CD4-positive, alpha-beta T cell treated with Interleukin-15 for 4 hours (primary cell): ENCODE measurements around the gene GRIK2.

Source experiments
- DNase-seq: peaks from one replicate; pipeline ENCODE4 v3.0.0-alpha.2; 2020; ENCODE audit warnings: low spot score

Gene GRIK2

DNA sequence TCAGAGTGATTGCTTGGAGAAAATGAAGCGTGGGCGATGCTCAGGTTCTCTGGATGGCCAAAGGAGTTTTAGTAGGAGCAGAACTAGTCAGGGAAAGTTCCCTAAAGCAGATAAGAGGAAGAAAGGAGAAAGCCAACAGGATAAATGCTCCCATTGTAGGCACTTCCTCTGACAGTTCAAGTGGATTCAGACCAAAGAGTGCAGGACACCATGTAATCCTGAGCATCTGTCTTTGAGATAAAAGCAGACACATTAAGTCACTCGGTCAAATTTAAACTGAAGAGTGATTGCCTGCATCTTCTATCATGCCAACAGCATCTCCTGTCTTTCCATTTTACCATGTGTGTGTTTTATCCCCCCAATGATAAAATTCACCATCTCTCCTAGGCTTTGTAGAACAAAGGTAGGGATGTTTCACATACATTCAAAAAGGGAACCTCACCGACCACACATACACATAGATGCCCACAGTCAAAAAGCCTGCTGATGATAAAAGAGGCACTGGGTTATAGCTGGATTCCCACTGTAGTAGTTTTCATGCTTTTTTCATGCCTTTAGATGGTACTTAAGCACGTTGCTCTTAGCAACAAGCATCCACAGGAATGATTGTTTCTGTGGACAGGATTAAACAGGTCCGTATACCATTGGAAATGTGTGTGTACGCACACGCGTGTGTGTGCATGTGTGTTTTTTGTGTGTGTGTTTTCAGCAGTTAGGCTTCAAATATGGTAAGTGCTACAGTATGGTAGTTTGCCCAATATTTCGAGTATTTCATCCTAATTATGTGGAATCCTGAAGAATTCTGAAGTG lies 7.0 kb downstream of the GRIK2 start:
- DNase-seq: no peak

DNA sequence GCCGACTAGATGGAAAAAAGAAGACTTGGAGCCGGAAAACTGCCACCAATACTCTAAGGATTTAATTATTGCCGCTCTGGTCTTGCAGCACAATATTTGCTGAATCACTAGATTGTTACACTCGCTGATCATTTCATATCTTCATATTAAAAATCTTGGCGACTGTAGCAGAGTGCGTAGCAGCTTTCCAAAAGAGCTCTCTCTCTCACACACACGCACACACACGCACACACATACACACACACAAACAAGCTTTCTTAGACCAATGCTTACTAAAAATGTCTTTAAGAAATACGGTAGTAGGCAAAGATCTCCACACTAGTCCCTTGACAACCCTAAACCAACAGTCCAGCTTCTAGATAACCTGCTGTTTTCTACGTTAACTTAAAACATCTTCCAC lies 7.7 kb downstream of the GRIK2 start:
- no peak for DNase-seq

DNA sequence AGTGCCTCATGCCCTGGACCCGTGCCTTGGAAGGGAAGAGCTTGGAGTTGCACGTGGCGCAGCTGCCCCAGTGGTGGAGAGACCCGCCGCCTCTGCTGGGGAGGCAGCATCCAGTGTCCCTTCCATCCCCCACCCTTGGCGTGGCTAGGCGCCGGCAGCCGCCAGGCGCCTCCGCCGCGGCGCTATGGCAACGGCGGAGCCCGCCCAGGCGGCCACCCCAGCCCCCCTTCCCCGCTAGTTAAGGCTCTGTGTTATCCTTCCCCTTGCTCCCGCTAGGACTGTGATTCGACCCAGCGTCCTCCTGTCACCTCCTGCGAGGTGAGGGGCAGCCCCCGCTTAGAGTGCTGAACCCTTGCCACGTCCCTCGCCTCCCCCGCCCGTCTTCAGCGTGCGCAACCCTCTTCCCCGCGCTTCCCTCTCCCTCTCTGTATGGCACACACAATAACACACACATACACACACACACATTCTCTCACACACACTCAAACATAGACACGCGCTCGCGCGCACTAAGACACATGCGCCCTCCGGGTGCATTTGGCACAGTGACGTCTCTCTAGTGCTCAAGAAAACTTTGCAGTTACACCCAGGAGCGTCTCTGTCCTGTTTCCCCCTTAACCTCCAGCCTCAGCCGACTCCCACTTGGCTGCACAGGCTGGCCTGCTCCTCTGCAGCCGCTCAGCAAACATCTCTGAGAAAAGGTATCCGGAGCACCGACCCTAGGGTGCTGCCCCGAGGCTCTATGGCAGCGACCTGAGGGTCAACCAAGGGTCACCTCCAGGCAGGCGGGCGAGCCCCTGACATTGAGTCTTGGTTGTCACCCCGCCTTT lies 8.5 kb downstream of the GRIK2 start:
- DNase-seq: no peak

DNA sequence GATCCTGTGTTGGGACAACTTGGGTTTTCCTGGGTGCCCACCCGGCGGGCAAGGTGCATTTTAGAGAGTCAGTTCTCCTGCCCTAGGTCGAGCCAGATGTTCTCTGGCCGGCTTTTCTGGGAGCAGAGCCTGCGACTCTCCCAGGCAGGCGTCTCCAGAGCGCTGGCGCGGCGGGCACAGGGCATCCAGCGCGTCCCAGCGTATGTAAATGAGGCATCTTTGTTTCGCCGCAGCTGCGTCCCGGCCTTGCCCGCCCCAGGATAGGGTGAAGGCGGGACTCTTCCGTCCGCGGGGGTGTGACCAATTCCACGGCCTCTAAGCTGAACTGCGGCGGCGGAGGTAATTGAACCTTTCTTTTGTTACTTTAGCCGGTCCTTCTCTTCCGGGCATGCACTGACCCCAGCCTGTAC lies 9.1 kb downstream of the GRIK2 start:
- DNase-seq: no peak

DNA sequence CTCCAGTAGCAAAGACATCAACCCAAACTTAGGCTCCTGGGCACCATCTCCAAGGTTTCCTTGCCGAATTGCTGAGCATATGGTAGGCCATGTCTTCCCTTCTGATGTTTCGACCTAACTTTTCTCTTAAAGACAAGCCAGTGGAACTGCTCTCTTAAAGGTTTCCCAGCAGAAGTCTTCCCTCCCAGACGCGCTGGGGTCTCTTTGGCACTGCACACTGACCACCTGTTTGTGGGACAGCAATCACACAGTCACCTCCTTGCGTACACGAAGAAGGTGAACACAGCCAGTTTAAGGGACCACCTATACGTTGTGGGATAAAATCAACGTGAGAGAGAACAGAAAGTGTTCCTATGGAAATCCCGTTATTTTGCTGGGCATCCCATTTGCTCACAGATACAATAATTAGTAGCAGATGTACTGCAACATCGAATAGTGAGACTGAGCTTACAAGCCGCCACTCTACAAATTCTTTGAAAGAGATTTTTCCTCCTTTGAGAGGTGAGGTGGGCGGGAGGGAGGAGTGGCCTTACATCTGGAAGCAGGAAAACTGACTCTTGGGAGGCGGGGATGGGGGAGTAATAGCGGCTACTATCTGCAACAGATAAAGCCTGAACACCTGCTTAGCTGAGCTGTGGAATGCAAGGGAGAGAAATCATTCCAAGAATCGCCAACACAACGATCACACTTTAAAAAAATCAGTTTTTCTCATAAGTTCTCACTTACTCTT lies 9.9 kb downstream of the GRIK2 start:
- DNase-seq: no peak

DNA sequence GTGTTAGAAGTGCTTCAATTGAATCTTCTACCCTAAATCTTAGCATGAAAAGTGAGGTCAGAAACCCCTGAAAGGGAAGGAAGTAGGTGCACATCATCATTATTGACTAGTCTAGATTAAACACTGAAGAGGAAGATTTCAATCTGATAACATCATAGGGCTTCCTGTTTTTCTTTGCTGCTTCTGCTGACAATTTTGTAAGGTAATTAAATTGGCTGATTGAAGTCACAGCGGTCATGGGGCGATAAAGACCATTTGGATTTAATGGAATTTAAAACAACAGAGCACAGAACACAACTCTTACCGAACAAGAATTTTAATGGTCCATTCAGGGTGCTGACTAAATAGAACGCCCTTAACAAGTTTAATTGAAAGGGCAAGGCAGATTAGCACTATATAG lies 11.3 kb downstream of the GRIK2 start:
- DNase-seq: no peak

DNA sequence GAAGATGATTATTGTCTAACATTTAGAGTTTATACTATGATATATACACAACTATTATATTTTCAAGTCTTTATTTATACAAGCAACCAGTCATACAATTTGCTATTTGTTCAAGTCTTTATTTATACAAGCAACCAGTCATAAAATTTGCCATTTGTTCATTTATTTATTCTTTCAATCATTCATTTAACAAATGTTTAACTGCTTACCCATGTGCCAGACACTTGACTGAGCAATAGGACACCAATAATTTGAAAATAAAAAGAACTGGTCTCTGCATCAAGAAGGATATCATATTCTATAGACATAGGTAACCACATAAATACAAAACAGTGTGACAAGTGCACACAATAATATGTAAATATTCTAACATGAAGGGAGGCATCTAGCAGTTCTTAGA lies 20.3 kb downstream of the GRIK2 start:
- no peak for DNase-seq

DNA sequence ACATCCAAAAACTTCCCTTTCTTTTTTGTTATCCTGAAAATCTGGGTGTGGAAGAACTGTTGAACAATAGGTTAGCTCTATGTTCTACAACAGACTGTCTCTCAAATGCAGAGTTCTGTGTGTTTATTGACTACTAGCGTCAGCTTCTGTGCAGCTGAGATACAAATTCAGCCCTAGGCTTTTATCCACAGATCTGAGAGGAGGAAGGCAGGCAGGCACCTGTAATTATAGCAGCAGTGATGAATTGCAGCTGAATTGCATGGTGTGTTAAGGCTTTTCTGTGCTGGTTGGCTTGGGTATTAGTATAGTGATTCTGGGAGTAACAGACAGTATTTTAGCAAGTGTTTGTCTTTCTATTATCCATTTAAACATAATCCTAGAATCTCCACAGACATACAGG lies 24.4 kb downstream of the GRIK2 start:
- no peak for DNase-seq

DNA sequence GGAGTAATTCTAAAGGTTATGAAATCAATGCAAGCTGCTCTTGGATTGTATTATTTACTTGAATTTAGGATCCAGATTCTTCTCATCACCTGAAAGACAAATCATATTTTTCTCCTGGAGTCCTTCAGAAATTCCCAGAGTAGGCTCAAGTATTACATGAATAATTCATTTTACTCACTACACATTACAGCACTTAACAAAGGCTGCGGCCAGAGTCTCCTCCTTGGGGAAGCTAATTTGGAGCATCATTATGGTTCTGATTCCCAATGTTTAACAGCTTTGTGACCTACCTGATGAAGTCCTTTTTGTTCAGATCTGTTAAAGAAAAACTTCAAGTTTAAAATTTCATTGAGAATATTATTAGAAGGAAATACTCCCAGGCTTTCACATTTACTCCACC lies 28.7 kb downstream of the GRIK2 start:
- no peak for DNase-seq

DNA sequence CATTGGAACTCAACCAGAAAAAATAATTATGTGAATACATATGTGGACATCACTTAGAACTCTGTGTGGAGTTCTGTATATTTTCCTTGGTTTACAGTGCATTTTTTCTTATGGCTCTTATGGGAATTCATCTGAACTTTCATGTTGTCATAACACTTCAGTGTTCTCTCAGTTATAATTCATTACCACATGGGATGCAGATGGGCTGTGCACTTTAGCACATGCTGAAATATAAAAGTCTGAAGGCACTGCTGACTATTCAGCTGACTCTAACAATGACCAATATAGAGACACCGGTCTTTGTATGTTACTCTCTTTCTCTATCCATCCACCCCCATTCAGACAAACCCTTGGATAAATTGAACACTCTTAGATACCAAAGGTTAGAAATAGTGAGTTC lies 29.3 kb downstream of the GRIK2 start:
- DNase-seq: no peak

DNA sequence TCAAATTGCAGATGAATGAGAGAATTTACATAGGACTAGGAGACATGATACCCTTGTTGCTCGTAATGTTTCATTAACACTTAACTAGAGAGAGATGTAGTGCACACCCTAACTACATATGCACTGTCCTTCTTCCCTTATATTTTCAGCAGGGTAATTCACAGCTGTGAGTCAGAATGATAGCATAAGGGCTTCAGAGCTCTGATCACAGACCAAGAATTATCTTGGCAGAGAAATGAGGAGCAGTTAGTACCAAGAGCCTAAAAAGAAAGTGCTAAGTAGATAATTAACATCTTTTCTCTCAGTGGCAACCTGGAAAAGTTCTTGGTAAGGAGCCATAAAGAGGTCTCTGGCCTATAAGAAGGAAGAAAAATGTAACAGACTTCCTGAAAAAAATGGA lies 35.8 kb downstream of the GRIK2 start:
- DNase-seq: no peak

DNA sequence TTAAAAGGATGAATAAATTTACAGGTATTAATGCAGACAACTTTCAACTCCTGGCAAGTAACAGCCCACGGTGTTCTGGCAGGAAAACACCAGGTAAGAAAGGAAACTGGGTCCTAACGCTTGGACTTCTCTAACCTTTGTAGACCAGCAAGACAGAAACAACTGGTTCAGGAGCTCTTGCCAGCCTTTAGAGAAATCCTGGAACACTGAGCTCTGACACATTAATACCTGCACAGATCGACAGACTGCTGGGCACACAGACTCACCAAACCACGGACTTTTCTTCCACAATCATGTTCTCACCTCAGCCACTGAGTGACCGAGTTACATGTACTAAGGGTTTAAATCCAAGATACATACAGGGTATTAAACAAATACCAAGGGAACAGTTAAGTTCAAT lies 36.3 kb downstream of the GRIK2 start:
- DNase-seq: no peak

DNA sequence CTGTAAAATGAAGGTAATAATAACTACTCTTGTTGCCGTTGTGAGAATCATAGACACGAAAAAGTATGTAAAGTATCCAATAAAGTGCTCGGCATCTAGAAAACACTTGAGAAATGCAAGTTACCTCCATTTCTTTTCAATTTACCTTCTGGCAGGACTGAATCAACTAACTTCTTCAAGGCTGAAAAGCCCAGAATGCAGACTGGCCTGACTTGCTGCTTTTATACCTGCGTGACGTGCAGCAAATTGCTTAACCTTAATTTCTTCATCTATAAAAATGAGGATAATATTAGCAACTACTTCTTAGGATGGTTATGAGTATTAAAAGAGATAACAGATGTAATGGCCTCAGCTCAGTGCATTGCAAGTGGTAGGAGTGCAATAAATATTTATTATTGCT lies 39.6 kb downstream of the GRIK2 start:
- DNase-seq: no peak

DNA sequence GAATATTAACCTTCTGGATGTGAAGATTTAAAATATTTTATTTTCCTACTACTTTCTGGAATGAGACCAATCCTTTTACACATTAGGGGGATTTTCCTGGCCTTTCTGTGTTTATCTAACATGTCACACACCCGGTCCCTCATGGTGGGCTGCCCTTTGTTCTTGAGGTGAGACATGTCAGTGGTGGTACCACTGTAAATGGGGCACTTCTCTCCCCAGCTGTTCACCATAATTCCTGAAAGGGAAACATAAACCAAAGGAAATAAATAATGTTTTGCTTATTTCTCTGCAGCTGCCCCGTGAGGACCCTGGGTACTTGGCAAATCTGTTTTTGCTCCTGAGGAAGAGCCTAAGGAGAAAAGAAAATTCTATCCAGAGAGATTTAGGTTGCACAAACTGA lies 41.1 kb downstream of the GRIK2 start:
- DNase-seq: no peak

DNA sequence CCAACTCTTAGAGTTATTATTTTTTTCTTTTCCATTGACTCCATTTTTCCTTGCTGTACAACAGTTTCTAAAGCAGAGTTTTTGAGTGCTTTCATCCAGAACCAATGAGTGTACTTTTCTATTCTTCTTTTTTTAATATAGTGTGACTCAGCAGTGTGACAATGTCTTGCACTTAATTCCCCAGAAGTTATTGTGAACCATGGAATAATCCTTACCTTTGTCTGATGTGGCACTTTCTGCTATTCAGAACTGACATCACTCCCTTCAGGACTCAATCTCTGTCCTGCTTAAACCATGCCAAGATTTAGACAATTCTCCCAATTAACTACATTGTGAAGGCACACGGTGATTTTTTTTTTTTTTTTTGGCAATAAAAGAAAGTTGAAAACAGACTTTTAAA lies 41.5 kb downstream of the GRIK2 start:
- DNase-seq: no peak

DNA sequence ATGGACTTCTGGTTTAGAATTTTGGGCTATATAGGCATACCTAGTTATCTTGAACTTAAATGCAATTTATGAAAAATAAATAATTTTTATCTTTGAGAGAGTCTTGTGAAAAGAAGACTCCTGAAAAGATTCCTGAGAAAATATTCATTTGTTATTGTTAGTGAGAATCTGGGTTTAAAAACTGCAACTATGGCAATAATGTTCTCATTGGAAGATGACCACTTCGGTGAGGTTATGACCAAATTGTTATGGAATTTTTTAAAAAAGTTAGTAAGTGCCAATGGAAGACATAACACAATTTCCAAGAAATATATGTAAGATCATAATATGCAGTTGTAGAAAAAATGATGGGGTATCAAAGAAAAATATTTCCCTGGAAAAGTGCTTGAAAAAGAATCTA lies 46.3 kb downstream of the GRIK2 start:
- no peak for DNase-seq

DNA sequence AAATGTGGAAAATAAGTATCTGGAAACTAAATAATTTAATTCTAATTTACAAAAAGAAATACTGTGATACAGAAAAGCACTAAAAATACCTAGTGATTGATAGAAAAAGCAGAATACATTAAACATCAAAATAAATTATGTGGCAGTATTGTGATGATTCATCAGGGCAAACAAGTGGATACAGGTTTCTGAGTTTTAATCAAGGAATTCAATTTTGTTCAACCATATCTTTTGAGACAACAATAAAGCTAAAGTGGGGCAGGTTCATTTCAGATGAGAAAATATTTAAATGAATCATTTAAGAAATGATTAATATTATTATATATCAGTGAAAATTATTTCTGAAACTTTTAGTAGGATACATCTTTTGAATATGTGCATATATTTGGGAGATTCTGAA lies 49.8 kb downstream of the GRIK2 start:
- no peak for DNase-seq

DNA sequence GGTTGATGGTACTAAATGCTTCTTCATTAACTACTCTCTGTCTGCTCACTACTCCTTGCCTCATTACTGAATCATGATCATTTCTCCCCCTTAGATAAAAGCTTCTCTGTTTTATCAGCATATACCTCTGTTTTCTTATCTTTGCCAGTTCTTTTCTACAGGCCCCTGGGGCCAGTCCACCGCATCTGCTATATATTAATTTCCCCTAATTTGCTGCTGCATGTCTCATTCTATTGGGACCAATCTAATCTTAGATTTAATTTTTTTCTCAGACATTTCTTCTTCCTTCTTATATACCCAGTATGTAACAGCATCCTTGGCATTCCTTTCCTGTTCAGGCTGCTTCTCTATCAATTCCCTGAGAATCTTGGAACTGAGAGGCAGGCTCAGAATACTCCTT lies 51.2 kb downstream of the GRIK2 start:
- DNase-seq: no peak

DNA sequence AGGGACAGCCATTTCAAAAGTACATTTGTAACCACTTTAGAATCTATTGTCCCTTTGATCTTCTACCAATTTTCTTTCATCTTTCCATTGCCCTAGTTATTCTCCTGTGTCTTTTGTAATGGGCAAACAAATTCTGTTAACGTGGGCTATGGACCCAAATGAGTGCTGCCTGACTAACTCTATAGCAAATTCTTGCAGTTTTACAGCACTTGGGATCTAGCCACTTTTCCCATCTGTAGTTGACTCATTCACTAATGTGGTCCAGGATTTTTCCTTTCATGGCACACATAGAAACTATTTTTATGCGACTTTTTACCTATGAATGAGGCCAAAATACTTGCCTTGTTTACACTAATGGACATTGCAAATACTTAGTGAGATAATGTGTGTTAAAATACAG lies 52.0 kb downstream of the GRIK2 start:
- DNase-seq: no peak

DNA sequence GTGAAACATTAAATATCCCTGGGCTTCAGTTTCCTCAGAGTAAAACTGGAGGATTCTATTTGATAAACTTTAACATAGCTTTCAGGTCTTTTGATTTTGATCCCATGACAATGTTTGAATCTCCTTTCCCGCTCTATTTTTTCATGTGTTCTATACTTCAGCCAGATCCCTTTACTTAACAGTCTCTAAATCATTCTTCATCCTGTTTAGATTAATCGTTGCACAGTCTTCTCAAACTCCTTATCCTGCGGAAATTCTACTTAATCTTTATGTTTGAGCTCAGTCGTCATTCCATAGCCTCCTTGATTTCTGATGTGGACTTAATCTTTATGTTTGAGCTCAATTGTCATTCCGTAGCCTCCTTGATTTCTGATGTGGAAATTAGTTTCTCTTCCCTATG lies 57.4 kb downstream of the GRIK2 start:
- DNase-seq: no peak

DNA sequence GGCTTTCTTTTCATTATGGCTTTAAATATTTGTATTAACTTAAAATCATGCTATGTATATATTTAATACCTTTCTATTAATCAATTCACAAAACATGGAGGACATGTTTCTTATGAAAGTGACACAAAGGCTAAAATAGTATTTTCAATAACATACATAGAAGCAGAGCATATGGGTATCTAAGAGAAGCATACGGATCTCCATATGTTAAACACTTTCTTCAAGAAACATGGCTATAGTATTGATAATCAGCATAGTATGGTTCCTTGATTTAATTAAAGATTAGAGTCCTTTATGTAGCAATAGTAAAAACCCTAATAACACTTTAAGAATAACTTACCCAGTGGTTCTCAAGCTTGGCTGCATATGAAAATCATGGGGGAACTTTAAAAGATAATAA lies 58.5 kb downstream of the GRIK2 start:
- DNase-seq: no peak

DNA sequence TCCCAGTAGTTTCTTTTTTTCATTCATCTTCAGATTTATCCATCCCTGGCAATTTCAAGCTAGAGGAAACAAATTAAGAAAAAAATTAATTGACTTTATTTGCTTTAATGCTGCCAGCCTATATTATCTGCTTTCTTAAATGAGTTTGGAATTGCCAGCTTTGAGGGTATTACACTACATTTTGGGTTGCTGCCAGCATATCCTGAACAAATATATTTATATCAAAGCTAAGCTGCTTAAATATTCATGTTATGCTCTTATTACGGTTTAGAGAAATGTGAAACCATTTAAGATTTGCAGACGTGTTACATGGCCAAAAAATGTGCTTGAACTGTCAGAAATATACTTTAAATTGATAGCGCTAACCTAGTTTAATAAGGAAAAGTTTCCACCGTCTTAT lies 59.7 kb downstream of the GRIK2 start:
- no peak for DNase-seq

DNA sequence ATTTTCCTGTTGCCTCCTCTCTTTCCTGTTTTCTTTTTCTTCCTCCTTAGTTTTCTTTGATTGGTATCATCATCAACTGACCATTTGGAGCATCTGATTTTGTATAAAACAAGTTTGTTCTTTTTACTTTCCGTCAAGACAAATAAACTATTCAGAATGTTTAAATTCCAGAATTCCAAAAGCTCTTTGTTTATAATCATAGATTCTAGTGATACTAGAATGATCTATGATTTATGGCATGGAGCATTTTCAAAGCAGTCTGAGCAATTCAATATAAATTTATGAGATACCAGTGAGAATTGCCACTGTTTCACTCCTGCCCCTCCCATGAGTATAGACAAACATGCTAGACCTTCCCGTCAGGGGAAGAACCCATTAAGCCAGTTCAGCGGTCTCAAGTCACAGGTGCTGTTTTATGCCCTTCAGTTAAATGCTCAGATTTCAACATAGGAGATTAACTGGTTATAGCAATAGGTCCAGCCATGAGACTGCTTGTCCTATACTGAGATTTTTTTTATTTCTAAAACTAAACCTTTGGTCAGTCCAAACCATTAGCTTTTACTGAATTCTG lies 60.7 kb downstream of the GRIK2 start:
- DNase-seq: no peak
